Muscle layer of duodenum (tissue), 2 donors: ENCODE measurements around the gene NUP62.

Source experiments
- H3K27ac ChIP-seq: one replicate; pipeline ENCODE4 v1.7.0; 2013; ENCODE audit warnings: mild to moderate bottlenecking, low read length
- H3K27me3 ChIP-seq: one replicate; pipeline ENCODE4 v1.7.0; 2013; ENCODE audit warnings: low read depth, mild to moderate bottlenecking, control low read depth, low read length
- H3K36me3 ChIP-seq, 2 donors: one replicate each; pipeline ENCODE4 v1.7.0; 2013; ENCODE audit warnings: low read length in 2 of 2, control low read depth in 1 of 2, mild to moderate bottlenecking in 1 of 2; ENCODE audit not compliant: insufficient read depth in 2 of 2, control insufficient read depth in 1 of 2
- H3K4me1 ChIP-seq, 2 donors: one replicate each; pipeline ENCODE4 v1.7.0; 2013; ENCODE audit warnings: low read length in 2 of 2, mild to moderate bottlenecking in 2 of 2, control low read depth in 1 of 2, moderate library complexity in 1 of 2; ENCODE audit not compliant: insufficient read depth in 2 of 2, control insufficient read depth in 1 of 2
- H3K4me3 ChIP-seq, 2 donors: one replicate each; pipeline ENCODE4 v1.7.0; 2013; ENCODE audit warnings: low read length in 2 of 2, low read depth in 1 of 2, mild to moderate bottlenecking in 1 of 2
- H3K9me3 ChIP-seq, 2 donors: one replicate each; pipeline ENCODE4 v1.7.0; 2013; ENCODE audit warnings: low read length in 2 of 2, control low read depth in 1 of 2, mild to moderate bottlenecking in 1 of 2; ENCODE audit not compliant: control insufficient read depth in 1 of 2
- donor health status: healthy.

The NUP62 gene

DNA sequence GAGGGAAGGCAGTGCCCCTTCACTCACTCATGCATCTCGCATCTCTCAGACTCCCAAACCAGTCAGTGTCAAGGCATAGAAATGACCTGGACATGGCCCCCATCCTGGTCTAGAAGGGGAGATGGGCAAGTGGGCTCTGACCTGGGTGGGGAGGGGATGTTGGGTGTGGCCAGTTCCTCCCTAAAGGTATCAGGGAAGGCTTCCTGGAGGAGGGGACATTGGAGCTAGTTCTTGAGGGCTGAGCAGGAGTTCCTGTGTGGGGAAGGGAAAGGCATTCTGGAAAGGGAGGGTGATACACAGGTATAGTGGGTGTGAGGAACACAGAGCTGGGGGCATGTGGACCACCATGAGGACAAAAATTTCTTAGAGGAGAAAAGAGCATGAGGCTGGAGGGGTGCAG is 36.6 kb downstream of the NUP62 start:
- Histone ChIP-seq H3K9me3 (no peaks in the 10 kb centered on the region), H3K4me3 (no peak overlapping the region), H3K36me3 (peaks cover 0 to 9% of the 10 kb centered on the region in 2 donors), H3K4me1 (peaks cover 0 to 9% of the 10 kb centered on the region in 2 donors), H3K27ac (no peak overlapping the region), H3K27me3 (no peaks in the 10 kb centered on the region)

- Histone ChIP-seq H3K4me3 (no peak overlapping the region), H3K27me3 (no peaks in the 10 kb centered on the region), H3K9me3 (no peaks in the 10 kb centered on the region), H3K27ac (no peak overlapping the region), H3K36me3 (peaks cover 0 to 14% of the 10 kb centered on the region in 2 donors), H3K4me1 (peaks cover 0 to 9% of the 10 kb centered on the region in 2 donors)
Measured at GRCh38 chr19:49891393-49891792, 37.9 kb downstream of the NUP62 start.

GRCh38 chr19:49890349-49891311 is 38.7 kb downstream of the NUP62 start:
- Histone ChIP-seq H3K36me3 (peaks cover 0 to 19% of the 10 kb centered on the region in 2 donors), H3K27me3 (no peaks in the 10 kb centered on the region), H3K9me3 (no peaks in the 10 kb centered on the region), H3K4me3 (peak overlapping the region in 1 of 2 donors; percentile 41), H3K27ac (no peak overlapping the region), H3K4me1 (peaks cover 0 to 9% of the 10 kb centered on the region in 2 donors)

DNA sequence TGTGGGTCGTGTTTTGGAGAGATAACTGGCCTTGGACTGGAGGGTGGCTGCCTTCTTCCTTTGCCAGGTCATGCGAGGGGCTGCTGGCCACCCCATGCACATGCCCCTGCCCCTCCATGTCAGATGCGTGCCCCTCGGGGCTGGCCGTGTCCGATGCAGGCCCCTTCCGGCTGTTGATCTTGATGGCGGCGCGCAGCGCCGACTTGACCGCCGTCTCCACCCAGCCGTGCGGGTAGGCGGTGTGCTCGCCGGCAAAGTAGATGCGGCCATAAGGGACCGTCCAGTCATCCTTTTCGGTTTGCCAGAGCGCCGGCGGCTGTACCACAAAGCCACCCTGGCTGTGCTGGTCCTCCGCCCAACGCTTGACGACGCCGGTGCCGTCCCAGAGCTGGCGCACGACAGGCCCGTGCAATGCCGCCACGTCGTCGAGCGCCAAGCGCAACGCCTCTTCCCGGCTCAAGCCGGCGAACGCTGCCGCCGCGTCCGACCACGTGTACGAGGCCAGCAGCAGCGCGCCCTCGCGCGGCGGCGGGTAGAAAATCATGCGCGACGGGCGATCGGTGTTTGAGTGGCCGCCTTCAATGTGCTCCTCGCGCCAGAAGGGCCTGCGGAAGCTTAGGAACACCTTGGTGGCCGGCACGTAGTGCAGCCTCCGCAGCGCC is 39.5 kb downstream of the NUP62 start:
- Histone ChIP-seq H3K4me1 (peaks cover 0 to 9% of the 10 kb centered on the region in 2 donors), H3K27ac (no peak overlapping the region), H3K27me3 (no peaks in the 10 kb centered on the region), H3K9me3 (no peaks in the 10 kb centered on the region), H3K36me3 (peaks cover 2 to 22% of the 10 kb centered on the region in 2 donors), H3K4me3 (peak overlapping the region in 1 of 2 donors; percentile 41)

- peaks cover 0 to 9% of the 10 kb centered on the region in 2 donors for H3K4me1 ChIP-seq
- H3K4me3 ChIP-seq, result no peak overlapping the region
- no peak overlapping the region for H3K27ac ChIP-seq
- no peaks in the 10 kb centered on the region for H3K27me3 ChIP-seq
- H3K36me3 ChIP-seq, result peaks cover 9 to 28% of the 10 kb centered on the region in 2 donors
- no peaks in the 10 kb centered on the region for H3K9me3 ChIP-seq
Measured at GRCh38 chr19:49889038-49889686, 40.1 kb downstream of the NUP62 start.

- H3K36me3 ChIP-seq, result peaks cover 16 to 35% of the 10 kb centered on the region in 2 donors
- no peaks in the 10 kb centered on the region for H3K27me3 ChIP-seq
- peaks cover 0 to 9% of the 10 kb centered on the region in 2 donors for H3K4me1 ChIP-seq
- H3K4me3 ChIP-seq, result no peak overlapping the region
- no peaks in the 10 kb centered on the region for H3K9me3 ChIP-seq
- no peak overlapping the region for H3K27ac ChIP-seq
Measured at GRCh38 chr19:49888510-49888824, 40.8 kb downstream of the NUP62 start.

DNA sequence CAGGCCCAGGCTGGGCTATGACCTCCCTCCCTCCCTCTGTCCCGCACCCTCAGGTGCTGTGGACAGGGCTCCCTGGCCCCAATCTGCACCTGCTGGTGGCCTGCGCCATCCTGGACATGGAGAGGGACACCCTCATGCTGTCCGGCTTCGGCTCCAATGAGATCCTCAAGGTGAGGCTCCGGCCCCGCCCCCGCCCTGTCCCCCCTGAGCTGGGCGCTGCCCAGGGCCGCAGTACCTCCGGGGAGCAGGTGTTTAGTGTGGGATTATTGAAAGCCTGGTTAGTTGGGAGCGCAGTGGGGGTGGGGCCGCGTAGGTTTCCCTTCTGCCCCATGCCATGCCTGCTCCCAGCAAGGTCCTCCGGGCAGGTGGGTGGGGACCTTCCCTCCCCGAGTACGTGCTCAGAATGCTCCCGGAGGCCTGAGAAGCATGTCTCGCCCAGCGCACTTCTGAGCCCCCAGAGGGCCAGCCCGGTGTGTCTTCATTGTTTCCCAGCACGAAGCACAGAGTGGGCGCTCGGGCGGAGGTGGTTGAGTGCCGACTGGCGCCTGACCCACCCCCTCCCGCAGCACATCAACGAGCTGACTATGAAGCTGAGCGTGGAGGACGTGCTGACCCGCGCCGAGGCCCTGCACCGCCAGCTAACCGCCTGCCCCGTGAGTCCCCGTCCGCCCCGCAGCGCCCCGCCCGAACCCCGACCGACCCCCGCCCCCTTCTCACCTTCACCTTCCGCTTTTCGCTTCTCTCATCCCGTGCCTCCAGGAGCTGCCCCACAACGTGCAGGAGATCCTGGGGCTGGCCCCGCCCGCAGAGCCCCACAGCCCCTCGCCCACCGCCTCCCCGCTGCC is 41.4 kb downstream of the NUP62 start:
- Histone ChIP-seq H3K36me3 (peaks cover 22 to 41% of the 10 kb centered on the region in 2 donors), H3K4me3 (no peak overlapping the region), H3K9me3 (no peaks in the 10 kb centered on the region), H3K4me1 (peaks cover 0 to 9% of the 10 kb centered on the region in 2 donors), H3K27ac (no peak overlapping the region), H3K27me3 (no peaks in the 10 kb centered on the region)

DNA sequence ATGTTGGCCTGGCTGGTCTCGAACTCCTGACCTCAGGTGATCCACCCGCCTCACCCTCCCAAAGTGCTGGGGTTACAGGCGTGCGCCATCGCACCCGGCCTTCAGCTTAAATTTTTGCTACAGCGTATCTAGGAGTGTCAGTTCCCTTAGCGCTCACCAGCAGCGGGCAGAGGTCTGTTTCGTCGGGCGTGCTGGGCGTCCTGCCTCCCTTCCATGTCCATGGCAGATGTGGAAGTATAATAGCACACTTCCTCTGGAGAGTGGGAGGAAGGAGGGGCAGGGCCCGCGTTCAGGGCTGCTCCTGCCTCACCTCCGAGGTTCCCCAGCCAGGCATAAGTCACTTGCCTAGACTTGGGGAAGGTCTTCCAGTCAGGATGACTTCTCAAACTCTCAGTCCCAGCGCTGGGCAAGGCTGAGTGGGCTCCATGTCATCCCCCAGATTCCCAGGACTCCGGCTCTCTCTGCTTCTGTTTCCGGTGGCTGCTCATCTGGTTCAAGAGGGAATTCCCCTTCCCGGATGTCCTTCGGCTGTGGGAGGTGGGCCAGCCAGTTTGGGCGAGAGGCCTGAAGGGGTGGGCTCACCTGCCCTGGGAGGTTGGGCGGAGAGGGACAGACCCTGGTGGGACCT is 42.2 kb downstream of the NUP62 start:
- Histone ChIP-seq H3K4me1 (peaks cover 0 to 9% of the 10 kb centered on the region in 2 donors), H3K27ac (no peak overlapping the region), H3K4me3 (no peak overlapping the region), H3K9me3 (no peaks in the 10 kb centered on the region), H3K27me3 (no peaks in the 10 kb centered on the region), H3K36me3 (peaks cover 28 to 48% of the 10 kb centered on the region in 2 donors)

- no peaks in the 10 kb centered on the region for H3K9me3 ChIP-seq
- peaks cover 0 to 2% of the 10 kb centered on the region in 2 donors for H3K4me1 ChIP-seq
- no peak overlapping the region for H3K4me3 ChIP-seq
- H3K36me3 ChIP-seq, result peaks cover 48 to 72% of the 10 kb centered on the region in 2 donors
- no peaks in the 10 kb centered on the region for H3K27me3 ChIP-seq
- no peak overlapping the region for H3K27ac ChIP-seq
Measured at GRCh38 chr19:49884760-49885159, 44.5 kb downstream of the NUP62 start.

GRCh38 chr19:49884109-49884508 is 45.2 kb downstream of the NUP62 start:
- H3K9me3 ChIP-seq, result no peaks in the 10 kb centered on the region
- H3K36me3 ChIP-seq, result peaks cover 48 to 78% of the 10 kb centered on the region in 2 donors
- no peaks in the 10 kb centered on the region for H3K4me1 ChIP-seq

More at GRCh38 chr19:49884109-49884508, 45.2 kb downstream of the NUP62 start:
- Histone ChIP-seq H3K4me3 (no peak overlapping the region), H3K27ac (no peak overlapping the region), H3K27me3 (no peaks in the 10 kb centered on the region)
